ENCODE results near the gene FADS6. TPM values are rescaled to one million over a fixed set of nuclear protein-coding genes. Genes with fewer than 3 reads are reported as not detected.
A peak's percentile ranks its signal among the peaks of the same experiment; 100 is the strongest.

The FADS6 gene
- total and polyA plus RNA-seq, 7 donors = 0.01 TPM; not detected in 6

- no peak for DNase-seq
- H3K27ac ChIP-seq = no peak overlapping the region
- ATAC-seq = no peak
- 85 to 88% (median 88%) methylated on average over 25 of the region's 25 CpGs for WGBS, 3 donors
- H3K36me3 ChIP-seq (ENCODE audit: insufficient read depth in 1 of 2, low read depth in 1 of 2) = no peaks in the 10 kb centered on the region
- peaks cover 3 to 33% (median 23%) of the 10 kb centered on the region in 3 donors for H3K27me3 ChIP-seq (ENCODE audit: insufficient read depth in 3 of 3, low read length in 2 of 3)
- H3K4me1 ChIP-seq = peaks cover 18% of the 10 kb centered on the region
- no peaks in the 10 kb centered on the region for H3K9me3 ChIP-seq
- no peak overlapping the region for H3K4me3 ChIP-seq
- TF ChIP-seq, protein P1, sequence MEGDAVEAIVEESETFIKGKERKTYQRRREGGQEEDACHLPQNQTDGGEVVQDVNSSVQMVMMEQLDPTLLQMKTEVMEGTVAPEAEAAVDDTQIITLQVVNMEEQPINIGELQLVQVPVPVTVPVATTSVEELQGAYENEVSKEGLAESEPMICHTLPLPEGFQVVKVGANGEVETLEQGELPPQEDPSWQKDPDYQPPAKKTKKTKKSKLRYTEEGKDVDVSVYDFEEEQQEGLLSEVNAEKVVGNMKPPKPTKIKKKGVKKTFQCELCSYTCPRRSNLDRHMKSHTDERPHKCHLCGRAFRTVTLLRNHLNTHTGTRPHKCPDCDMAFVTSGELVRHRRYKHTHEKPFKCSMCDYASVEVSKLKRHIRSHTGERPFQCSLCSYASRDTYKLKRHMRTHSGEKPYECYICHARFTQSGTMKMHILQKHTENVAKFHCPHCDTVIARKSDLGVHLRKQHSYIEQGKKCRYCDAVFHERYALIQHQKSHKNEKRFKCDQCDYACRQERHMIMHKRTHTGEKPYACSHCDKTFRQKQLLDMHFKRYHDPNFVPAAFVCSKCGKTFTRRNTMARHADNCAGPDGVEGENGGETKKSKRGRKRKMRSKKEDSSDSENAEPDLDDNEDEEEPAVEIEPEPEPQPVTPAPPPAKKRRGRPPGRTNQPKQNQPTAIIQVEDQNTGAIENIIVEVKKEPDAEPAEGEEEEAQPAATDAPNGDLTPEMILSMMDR (IDR thresholded peaks at IDR 0.05) = no peak
- intact Hi-C loops (cut with DNase I) = loop anchor here (1.0 to 2.0 kb wide), 3 partner anchors 73 to 121 kb away; no protein-coding TSS in a partner anchor
Observed at GRCh38 chr17:74863420-74864296, 29.8 kb downstream of the FADS6 start.

- 83 to 89% (median 86%) methylated on average over 5 to 6 of the region's 6 CpGs for WGBS, 3 donors
- Histone ChIP-seq H3K36me3 (ENCODE audit: insufficient read depth in 1 of 2, low read depth in 1 of 2) (no peaks in the 10 kb centered on the region), H3K9me3 (no peaks in the 10 kb centered on the region), H3K27ac (no peak overlapping the region), H3K4me1 (peaks cover 18% of the 10 kb centered on the region), H3K27me3 (ENCODE audit: insufficient read depth in 3 of 3, low read length in 2 of 3) (peaks cover 3 to 37% (median 26%) of the 10 kb centered on the region in 3 donors), H3K4me3 (no peak overlapping the region)
- ATAC-seq (no peak), DNase-seq (no peak)
- TF ChIP-seq, protein P1 (IDR thresholded peaks at IDR 0.05) = no peak
- intact Hi-C loops (cut with DNase I) = loop anchor here in 1 of 2 donors (2.0 kb wide), 2 partner anchors 72 to 120 kb away; no protein-coding TSS in a partner anchor
Observed at GRCh38 chr17:74862919-74863318, 30.5 kb downstream of the FADS6 start.

- peak; percentile 66 to 80 for DNase-seq
- Histone ChIP-seq H3K36me3 (ENCODE audit: insufficient read depth in 1 of 2, low read depth in 1 of 2) (no peaks in the 10 kb centered on the region), H3K4me3 (peak overlapping the region; percentile 35), H3K4me1 (peaks cover 18% of the 10 kb centered on the region), H3K27ac (no peak overlapping the region), H3K9me3 (no peaks in the 10 kb centered on the region), H3K27me3 (ENCODE audit: insufficient read depth in 3 of 3, low read length in 2 of 3) (peaks cover 3 to 43% (median 28%) of the 10 kb centered on the region in 3 donors)
- ATAC-seq = peak in 3 of 4 donors; percentile 41 to 70 (median 70)
- intact Hi-C loops (cut with DNase I) = loop anchor here in 1 of 2 donors (2.0 kb wide), 2 partner anchors 72 to 120 kb away; no protein-coding TSS in a partner anchor
- WGBS, 3 donors = 39 to 43% (median 42%) methylated on average over 20 to 25 of the region's 25 CpGs
- TF ChIP-seq, protein P1 (IDR thresholded peaks at IDR 0.05) = peak; percentile 63
Observed at GRCh38 chr17:74862108-74862901, 31.1 kb downstream of the FADS6 start.

DNA sequence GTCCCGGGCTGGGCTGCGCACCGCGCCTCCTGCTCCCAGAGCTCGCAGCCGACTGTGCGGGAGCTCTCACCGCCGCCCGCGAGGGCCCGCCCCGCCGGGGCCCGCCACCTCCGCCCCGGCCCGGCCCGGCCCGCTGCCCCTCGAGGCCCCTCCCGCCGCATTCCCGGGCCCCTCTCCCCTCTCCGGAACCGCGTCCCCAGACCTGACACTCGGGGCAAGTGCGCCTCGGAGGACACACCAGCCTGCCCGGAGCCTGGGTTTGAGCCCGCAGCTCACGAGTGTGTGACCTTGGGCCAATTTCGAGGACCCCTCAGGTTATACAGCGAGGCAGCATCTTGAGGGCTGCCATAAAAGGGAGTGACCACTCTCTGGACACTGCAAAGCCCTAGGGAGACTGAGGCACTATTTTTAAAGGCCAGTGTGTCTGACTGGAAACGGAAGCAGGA is 31.7 kb downstream of the FADS6 start:
- Histone ChIP-seq H3K36me3 (ENCODE audit: insufficient read depth in 1 of 2, low read depth in 1 of 2) (no peaks in the 10 kb centered on the region), H3K4me1 (peaks cover 18% of the 10 kb centered on the region), H3K27ac (no peak overlapping the region), H3K9me3 (no peaks in the 10 kb centered on the region), H3K27me3 (ENCODE audit: insufficient read depth in 3 of 3, low read length in 2 of 3) (peaks cover 3 to 49% (median 28%) of the 10 kb centered on the region in 3 donors), H3K4me3 (peak overlapping the region; percentile 35)
- TF ChIP-seq, protein P1 (IDR thresholded peaks at IDR 0.05) = no peak
- WGBS, 3 donors = 6 to 7% (median 6%) methylated on average over 19 to 36 of the region's 36 CpGs
- ATAC-seq (no peak), DNase-seq (no peak)
- intact Hi-C loops (cut with DNase I) = loop anchor here in 1 of 2 donors (2.0 kb wide), 2 partner anchors 71 to 119 kb away; no protein-coding TSS in a partner anchor
